Endothelial cell of umbilical vein (primary cell): ENCODE measurements around the gene MMP14. TPM values are rescaled to one million over a fixed set of nuclear protein-coding genes. Genes with fewer than 3 reads are reported as not detected.

Experiments
- BruUV-seq: library from RNA; stranded (reverse); fragments of 400-500 nt; replicated peaks from 2 replicates; lab custom pipeline; 2021; lab: Mats Ljungman, UMichigan
- CTCF ChIA-PET: fragments of 300-600, 350-600 bp; sonication (Branson Sonifier 250); formaldehyde crosslinking; loops from one replicate; lab custom pipeline; 2021; ENCODE audit warnings: antibody characterized with exemption, inconsistent platforms; lab: Charles Lee
- POLR2A ChIA-PET: fragments of 300-600, 350-600 bp; sonication (Branson Sonifier 250); formaldehyde crosslinking; loops from one replicate; lab custom pipeline; 2021; ENCODE audit warnings: antibody characterized with exemption, inconsistent platforms; lab: Charles Lee
- DNase-seq: peaks from one replicate; pipeline ENCODE4 v3.0.0-alpha.2; 2011; ENCODE audit warnings: low read depth, low spot score
- FAIRE-seq: peaks from 2 replicates; lab custom pipeline; 2011; peaks lifted over from hg19 to GRCh38; lab: Jason Lieb, UNC
- H2AFZ ChIP-seq: 2 replicates; pipeline ENCODE4 v1.6.0; 2012; ENCODE audit warnings: low read depth, low read length, control low read depth, inconsistent platforms
- H3K27ac ChIP-seq: 2 replicates; pipeline ENCODE4 v1.5.1; 2011; ENCODE audit warnings: low read depth, mild to moderate bottlenecking, control low read depth, low read length, moderate library complexity; ENCODE audit not compliant: insufficient read depth
- H3K27me3 ChIP-seq, 2 experiments: 2 replicates each; pipeline versions ENCODE4 v1.6.0 to v1.6.1; 2011; ENCODE audit warnings: low read length in 2 of 2, mixed read lengths in 1 of 2; ENCODE audit not compliant: control insufficient read depth in 2 of 2, insufficient read depth in 2 of 2
- H3K36me3 ChIP-seq, 2 experiments: 2 replicates in 1 of 2; 3 replicates in 1 of 2; pipeline ENCODE4 v1.5.1; 2011; ENCODE audit warnings: low read length in 2 of 2, mild to moderate bottlenecking in 1 of 2, moderate library complexity in 1 of 2; ENCODE audit not compliant: control insufficient read depth in 2 of 2, insufficient read depth in 2 of 2; ENCODE audit errors: extremely low read depth in 1 of 2
- H3K4me1 ChIP-seq: 3 replicates; pipeline ENCODE4 v1.5.1; 2011; ENCODE audit warnings: mild to moderate bottlenecking, low read length; ENCODE audit not compliant: control insufficient read depth, insufficient read depth; ENCODE audit errors: extremely low read depth
- H3K4me2 ChIP-seq: 2 replicates; pipeline ENCODE4 v1.6.1; 2011; ENCODE audit warnings: low read length, control low read depth, mixed read lengths; ENCODE audit not compliant: insufficient read depth
- H3K4me3 ChIP-seq, 3 experiments: fragments of 200-600 bp in 1 of 3; sonication (generic), shearing (Covaris generic) in 1 of 3; replicated peaks in 1 of 3; 2 replicates each; pipeline ENCODE4 v1.5.1; 2011 to 2016; ENCODE audit warnings: control low read depth in 3 of 3, low read length in 3 of 3, mild to moderate bottlenecking in 2 of 3, inconsistent platforms in 1 of 3, low read depth in 1 of 3, moderate library complexity in 1 of 3; ENCODE audit not compliant: insufficient read depth in 1 of 3
- H3K79me2 ChIP-seq: 2 replicates; pipeline ENCODE4 v1.6.0; 2012; ENCODE audit warnings: low read length, inconsistent platforms; ENCODE audit not compliant: control insufficient read depth, insufficient read depth
- H3K9ac ChIP-seq: replicated peaks from 2 replicates; pipeline ENCODE3; 2011; ENCODE audit warnings: low read length, control low read depth; ENCODE audit not compliant: insufficient read depth; ENCODE audit errors: extremely low read depth
- H3K9me1 ChIP-seq: replicated peaks from 3 replicates; pipeline ENCODE4 v1.6.0; 2011; ENCODE audit warnings: mild to moderate bottlenecking, low read length; ENCODE audit not compliant: control insufficient read depth, insufficient read depth; ENCODE audit errors: extremely low read depth
- H3K9me3 ChIP-seq: replicated peaks from 2 replicates; pipeline ENCODE4 v1.5.1; 2012; ENCODE audit warnings: low read length, inconsistent platforms; ENCODE audit not compliant: control insufficient read depth, insufficient read depth
- H4K20me1 ChIP-seq: replicated peaks from 2 replicates; pipeline ENCODE3; 2011; ENCODE audit warnings: mild to moderate bottlenecking, low read length; ENCODE audit not compliant: control insufficient read depth, insufficient read depth; ENCODE audit errors: extremely low read depth
- JUN ChIP-seq: IDR thresholded peaks from 2 replicates; pipeline ENCODE4 v1.6.1; 2011; ENCODE audit warnings: borderline replicate concordance, low read depth; ENCODE audit not compliant: insufficient read length, insufficient read depth
- MYC ChIP-seq: IDR thresholded peaks from one replicate; pipeline ENCODE4 v1.6.1; 2011; ENCODE audit warnings: mild to moderate bottlenecking, low read depth, low read length
- POLR2AphosphoS5 ChIP-seq: IDR thresholded peaks from 2 replicates; pipeline ENCODE4 v1.6.1; 2012; ENCODE audit warnings: low read depth, mild to moderate bottlenecking, control low read depth, low read length, moderate library complexity; ENCODE audit not compliant: insufficient read depth
- dilution Hi-C: fragments of 300-500 bp; cut with MboI; formaldehyde crosslinking; loops from one replicate; pipeline ENCODE4 v1.15.0; 2019; ENCODE audit warnings: low sequenced_read_pairs; ENCODE audit not compliant: extremely low pct_ligation_motif_present
- intact Hi-C: fragments of 100-400 bp; cut with micrococcal nuclease; formaldehyde crosslinking; loops from one replicate; pipeline ENCODE4 v1.10.0; 2022
- polyA plus RNA-seq, 4 experiments: library from polyadenylated mRNA; depleted of rRNA in 3 of 4; stranded (reverse) in 3 of 4; unstranded in 1 of 4; fragments of >200 nt; gene quantifications; 2 replicates each; pipeline versions ENCODE4 v1.2.1 to v1.2.3, GENCODE V29; 2011 to 2012; ENCODE audit warnings: missing spikeins in 1 of 4
- small RNA-seq: library from RNA; depleted of rRNA; stranded (forward); fragments of <200 nt; gene quantifications from one replicate; pipeline ENCODE3, GENCODE V24; 2012; ENCODE audit warnings: low replicate concordance, low read depth; ENCODE audit not compliant: insufficient read depth, insufficient read length
- total RNA-seq: library from RNA; stranded (reverse); gene quantifications from 2 replicates; pipeline ENCODE4 v1.2.3, GENCODE V29; 2021

The MMP14 gene
- total and polyA plus RNA-seq, 2 donors (not counting 3 experiments of a cell fraction or from before 2014, with no cell fraction given) = 506 to 603 TPM

DNA sequence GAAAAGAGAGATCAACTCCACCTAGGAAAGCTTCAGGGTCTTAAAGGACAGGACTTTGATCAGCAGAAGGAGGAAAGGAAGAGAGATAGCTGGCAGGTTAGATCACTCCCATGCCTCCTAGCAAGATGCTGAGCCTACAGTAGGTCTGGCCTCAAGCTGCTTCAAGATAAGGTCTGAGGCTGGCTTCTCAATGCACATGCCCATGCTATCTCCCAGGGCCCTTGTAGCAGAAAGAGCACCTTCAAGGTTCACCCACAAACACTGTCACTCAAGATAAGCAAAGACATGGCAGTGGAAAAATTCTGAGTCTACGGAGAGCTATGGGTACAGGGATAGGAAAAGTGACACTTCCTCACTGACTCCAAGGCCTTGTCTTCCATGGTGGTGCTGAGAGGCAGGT, 61.0 kb downstream of the MMP14 start:
- H3K27ac ChIP-seq = no peak overlapping the region
- intact Hi-C loops = no loop called here
- peaks cover 8 to 16% of the 10 kb centered on the region in 2 experiments for H3K36me3 ChIP-seq
- dilution Hi-C loops = no loop called here
- no peaks in the 10 kb centered on the region for H3K9me3 ChIP-seq
- no peak for TF ChIP-seq POLR2AphosphoS5
- TF ChIP-seq MYC = no peak
- TF ChIP-seq JUN = no peak
- POLR2A ChIA-PET = no interaction called here
- H3K4me3 ChIP-seq = no peak overlapping the region
- DNase-seq (no peak), FAIRE-seq (no peak)
- no peak overlapping the region for H3K9ac ChIP-seq
- H3K79me2 ChIP-seq = no peaks in the 10 kb centered on the region
- H2AFZ ChIP-seq = no peak overlapping the region
- H3K4me1 ChIP-seq = no peaks in the 10 kb centered on the region
- CTCF ChIA-PET = interaction anchor here (1.2 to 9.7 kb wide), 6 partner anchors 25 to 327 kb away, joined by 3 to 75 read pairs (median 4); partner anchors contain the start of gene LRP10
- H3K27me3 ChIP-seq = no peaks in the 10 kb centered on the region
- no peaks in the 10 kb centered on the region for H4K20me1 ChIP-seq
- H3K4me2 ChIP-seq = no peak overlapping the region
- BruUV-seq = no TSS peak
- no peaks in the 10 kb centered on the region for H3K9me1 ChIP-seq

Small RNA genes lying within 50 kb of the gene (small RNA-seq; reads per million reads assigned to genes)
- gene RF00019 = not detected

Other genes with a start within 250 kb of the MMP14 start
- 299 and 304 TPM in 2 replicates for gene DAD1, start 247.4 kb upstream of the MMP14 start, total RNA-seq
- 1,220 and 1,227 TPM in 2 replicates for gene DAD1, start 247.4 kb upstream of the MMP14 start, polyA plus RNA-seq
- gene ABHD4, start 238.3 kb upstream of the MMP14 start, total RNA-seq = 22.4 and 34.8 TPM in 2 replicates
- 45.5 and 50.7 TPM in 2 replicates for gene ABHD4, start 238.3 kb upstream of the MMP14 start, polyA plus RNA-seq
- gene OR6J1, start 192.2 kb upstream of the MMP14 start, total RNA-seq = not detected in 2 replicates
- not detected in 2 replicates for gene OR6J1, start 192.2 kb upstream of the MMP14 start, polyA plus RNA-seq
- gene OXA1L, start 69.9 kb upstream of the MMP14 start, total RNA-seq = 200 and 212 TPM in 2 replicates
- gene OXA1L, start 69.9 kb upstream of the MMP14 start, polyA plus RNA-seq = 294 and 328 TPM in 2 replicates
- gene SLC7A7, start 21.1 kb upstream of the MMP14 start, total RNA-seq = 18.5 and 22.5 TPM in 2 replicates
- 94.0 and 103 TPM in 2 replicates for gene SLC7A7, start 21.1 kb upstream of the MMP14 start, polyA plus RNA-seq
- gene MRPL52, start 6.7 kb upstream of the MMP14 start, total RNA-seq = 174 TPM in 2 replicates
- 81.1 and 127 TPM in 2 replicates for gene MRPL52, start 6.7 kb upstream of the MMP14 start, polyA plus RNA-seq
- gene LRP10, start 35.2 kb downstream of the MMP14 start, total RNA-seq = 119 and 123 TPM in 2 replicates
- gene LRP10, start 35.2 kb downstream of the MMP14 start, polyA plus RNA-seq = 157 and 192 TPM in 2 replicates
- gene REM2, start 46.6 kb downstream of the MMP14 start, total RNA-seq = 0.33 TPM in 1 of 2 replicates, not detected in the other
- 0.06 TPM in 1 of 2 replicates, not detected in the other for gene REM2, start 46.6 kb downstream of the MMP14 start, polyA plus RNA-seq
- gene RBM23, start 82.6 kb downstream of the MMP14 start, total RNA-seq = 61.0 and 68.9 TPM in 2 replicates
- 67.7 and 73.3 TPM in 2 replicates for gene RBM23, start 82.6 kb downstream of the MMP14 start, polyA plus RNA-seq
- 67.2 and 73.1 TPM in 2 replicates for gene PRMT5, start 92.8 kb downstream of the MMP14 start, total RNA-seq
- 185 and 197 TPM in 2 replicates for gene PRMT5, start 92.8 kb downstream of the MMP14 start, polyA plus RNA-seq
- 33.8 and 37.4 TPM in 2 replicates for gene HAUS4, start 120.5 kb downstream of the MMP14 start, total RNA-seq
- gene HAUS4, start 120.5 kb downstream of the MMP14 start, polyA plus RNA-seq = 23.5 and 30.3 TPM in 2 replicates
- gene AJUBA, start 146.0 kb downstream of the MMP14 start, total RNA-seq = 54.1 and 61.7 TPM in 2 replicates
- gene AJUBA, start 146.0 kb downstream of the MMP14 start, polyA plus RNA-seq = 50.0 and 50.7 TPM in 2 replicates
- gene C14orf93, start 173.6 kb downstream of the MMP14 start, total RNA-seq = 5.4 and 7.1 TPM in 2 replicates
- 9.2 and 10.0 TPM in 2 replicates for gene C14orf93, start 173.6 kb downstream of the MMP14 start, polyA plus RNA-seq
- gene PSMB5, start 198.3 kb downstream of the MMP14 start, total RNA-seq = 214 and 236 TPM in 2 replicates
- 459 and 464 TPM in 2 replicates for gene PSMB5, start 198.3 kb downstream of the MMP14 start, polyA plus RNA-seq
- gene PSMB11, start 205.6 kb downstream of the MMP14 start, total RNA-seq = not detected in 2 replicates
- gene PSMB11, start 205.6 kb downstream of the MMP14 start, polyA plus RNA-seq = not detected in 2 replicates
- gene CDH24, start 220.9 kb downstream of the MMP14 start, total RNA-seq = 20.2 and 21.7 TPM in 2 replicates
- gene CDH24, start 220.9 kb downstream of the MMP14 start, polyA plus RNA-seq = 52.9 and 63.1 TPM in 2 replicates